Brain pericyte (primary cell): Measurements from ENCODE around the gene GPR141.
"Not testable (repeated sequence)": the region's sequence is repeated elsewhere in the genome, so short reads cannot be mapped to it uniquely, and the experiment has no call there.

ENCODE experiments used
- DNase-seq: peaks from one replicate; pipeline ENCODE4 v3.0.0-alpha.2; 2012; ENCODE audit warnings: low read depth, low spot score

GPR141 gene

DNA sequence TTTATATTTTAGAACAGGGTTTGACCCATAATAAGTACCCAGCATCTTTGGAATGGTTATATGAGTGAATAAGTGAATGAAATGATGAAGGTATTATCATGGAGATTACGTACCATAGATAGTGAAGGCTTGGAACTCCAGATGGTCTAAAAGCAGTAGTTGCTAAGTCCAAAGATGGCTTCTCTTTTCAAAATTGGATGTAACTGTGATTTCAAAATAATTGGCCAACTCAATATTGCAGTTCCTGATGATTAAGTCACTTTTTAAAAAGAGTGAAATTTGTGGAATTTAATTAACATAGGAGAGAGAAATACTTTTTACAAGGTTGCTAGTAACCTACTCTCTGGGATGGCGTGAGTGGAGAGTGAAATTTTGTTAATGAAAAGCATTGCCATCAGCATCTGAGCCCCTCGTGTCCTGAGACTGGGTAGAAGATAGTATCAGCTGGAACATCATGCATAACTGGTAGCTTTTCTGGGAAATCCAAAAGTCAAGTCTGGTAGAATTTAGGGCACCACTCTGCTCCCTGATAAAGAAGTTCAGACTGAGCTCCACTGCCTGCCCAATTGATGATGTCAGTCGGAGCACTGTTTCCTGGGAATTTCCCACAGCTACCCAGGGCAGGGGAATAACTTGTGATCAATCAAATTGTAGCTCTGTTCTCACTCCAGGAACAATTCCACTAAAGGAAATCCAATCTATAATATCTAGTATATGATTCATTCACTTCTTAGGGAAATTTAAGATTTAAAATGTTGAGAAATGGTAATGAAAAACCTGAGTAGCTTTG, 3.2 kb downstream of the GPR141 start:
- no peak for DNase-seq

DNA sequence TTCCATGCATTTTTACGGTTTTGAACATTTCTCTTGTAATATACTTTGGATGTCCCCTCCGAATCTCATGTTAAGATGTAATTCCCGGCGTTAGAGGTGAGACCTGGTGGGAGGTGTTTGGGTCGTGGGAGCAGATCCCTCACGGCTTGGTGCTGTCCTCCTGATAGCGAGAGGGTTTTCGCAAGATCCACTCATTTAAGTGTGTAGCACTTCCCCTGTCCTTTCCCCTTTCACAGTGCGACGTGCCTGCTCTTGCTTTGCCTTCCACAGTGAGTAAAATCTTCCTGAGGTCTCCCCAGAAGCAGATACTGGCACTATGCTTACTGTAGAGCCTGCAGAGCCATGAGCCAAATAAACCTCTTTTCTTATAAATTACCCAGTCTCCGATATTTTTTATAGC, 6.6 kb downstream of the GPR141 start:
- no peak for DNase-seq

DNA sequence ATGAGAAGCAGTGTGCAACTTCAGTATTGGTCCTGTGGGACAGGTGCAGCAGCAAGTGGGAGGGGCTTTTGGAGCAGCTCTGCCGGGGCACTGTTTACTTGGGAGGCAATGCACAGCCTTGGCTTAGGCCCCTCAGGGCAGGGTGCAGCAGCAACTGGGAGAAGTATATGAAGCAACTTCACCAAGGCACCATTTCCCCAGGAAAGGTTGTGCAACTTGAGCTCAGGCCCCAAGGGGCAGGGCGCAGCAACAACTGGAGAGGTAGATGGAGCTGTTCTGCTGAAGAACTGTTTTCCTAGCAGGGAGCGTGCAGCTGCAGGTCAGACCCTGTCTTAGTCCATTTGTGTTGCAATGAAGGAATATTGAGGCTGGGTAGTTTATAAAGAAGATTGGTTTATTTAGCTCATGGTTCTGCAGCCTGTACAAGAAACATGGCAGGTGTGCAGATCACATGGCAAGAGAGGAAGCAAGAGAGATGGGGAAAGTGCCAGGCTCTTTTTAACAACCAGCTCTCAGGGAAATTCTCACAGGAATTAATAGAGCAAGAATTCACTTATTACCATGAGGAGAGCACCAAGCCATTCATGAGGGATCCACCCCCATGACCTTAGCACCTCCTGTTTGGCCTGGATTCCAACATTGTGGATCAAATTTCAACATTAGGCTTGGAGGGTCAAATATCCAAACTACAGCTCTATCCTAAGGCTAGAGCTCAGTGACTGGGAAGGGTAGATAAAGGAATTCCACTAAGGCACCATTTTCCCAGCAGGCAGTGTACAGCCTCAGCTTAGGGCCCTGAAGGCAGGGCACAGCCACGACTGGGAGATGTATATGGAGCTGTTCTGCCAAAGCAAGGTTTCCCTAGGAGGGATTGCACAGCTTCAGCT, 10.9 kb downstream of the GPR141 start:
- DNase-seq, result no peak

DNA sequence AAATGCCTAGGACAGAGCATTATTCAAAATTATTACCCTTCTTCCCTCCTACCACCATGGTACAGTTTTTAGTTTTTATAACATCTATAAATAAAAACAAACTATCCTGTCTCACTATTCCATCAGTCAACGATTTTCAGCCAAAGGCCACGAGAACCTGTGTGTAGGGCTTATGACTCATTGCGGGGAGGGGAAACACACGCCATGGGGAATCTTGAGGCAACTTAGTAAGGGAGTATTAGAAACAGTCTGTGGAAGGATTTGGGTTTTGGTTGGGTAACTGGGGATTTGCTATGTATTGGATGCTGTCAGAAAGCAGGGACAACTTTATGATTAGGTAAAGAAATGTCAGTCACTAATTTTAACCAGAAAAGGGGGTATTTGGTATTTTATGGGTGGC, 14.7 kb downstream of the GPR141 start:
- no peak for DNase-seq

DNA sequence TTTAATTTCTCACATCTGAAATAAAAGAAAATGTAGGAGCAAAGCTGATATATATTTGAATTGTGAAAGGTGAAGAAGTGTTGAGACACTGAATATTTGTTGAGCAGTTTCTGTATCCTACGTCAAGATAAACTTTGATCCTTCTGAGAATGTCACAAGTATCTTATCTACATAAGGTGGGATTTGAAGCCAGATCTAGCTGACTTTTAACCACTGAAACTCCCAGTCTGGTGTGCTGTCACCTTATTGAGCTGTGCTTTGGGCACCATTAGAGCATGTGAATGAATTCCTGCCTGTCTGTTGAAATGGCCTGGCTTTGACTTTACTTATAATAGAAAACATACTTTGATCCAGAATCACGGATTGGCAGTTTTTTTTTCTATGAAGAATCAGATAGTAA, 15.2 kb downstream of the GPR141 start:
- no peak for DNase-seq

DNA sequence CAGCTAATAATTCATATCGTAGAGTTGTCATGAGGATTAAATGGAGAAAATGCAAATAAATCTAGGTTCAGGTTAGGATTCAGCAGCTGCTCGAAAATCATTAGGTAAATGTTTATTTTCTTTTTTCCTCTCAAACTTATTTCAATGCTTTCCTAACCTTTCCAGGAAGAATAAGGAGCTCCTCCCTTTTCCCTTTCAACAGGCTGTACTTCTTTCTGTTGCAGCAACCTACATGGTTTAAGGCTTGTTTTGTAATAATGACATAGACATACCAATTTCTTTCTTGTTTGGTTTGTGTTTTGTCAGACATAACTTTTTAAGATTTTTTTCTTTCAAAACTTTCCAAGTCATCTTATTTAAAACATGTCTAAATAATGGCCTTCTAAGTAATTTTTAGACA, 18.2 kb downstream of the GPR141 start:
- DNase-seq, result no peak

DNA sequence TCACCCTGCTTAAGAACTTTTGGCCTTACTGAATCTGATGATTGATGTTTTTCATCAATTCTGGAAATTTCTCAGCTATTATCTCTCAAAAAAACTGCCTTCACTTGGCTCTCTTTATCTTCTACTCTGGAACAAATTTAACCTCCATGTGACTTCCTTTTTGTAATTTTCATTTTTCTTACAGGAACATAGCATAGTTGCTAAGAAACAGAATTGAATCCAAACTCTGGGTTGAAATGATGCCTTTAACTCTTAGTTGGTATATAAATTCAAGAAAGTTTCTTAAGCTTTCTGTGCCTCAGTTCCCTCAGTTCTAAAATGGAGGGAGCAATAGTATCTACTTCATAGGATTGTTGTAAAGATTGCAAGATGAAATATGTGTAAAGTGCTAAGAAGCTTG, 19.8 kb downstream of the GPR141 start:
- no peak for DNase-seq

DNA sequence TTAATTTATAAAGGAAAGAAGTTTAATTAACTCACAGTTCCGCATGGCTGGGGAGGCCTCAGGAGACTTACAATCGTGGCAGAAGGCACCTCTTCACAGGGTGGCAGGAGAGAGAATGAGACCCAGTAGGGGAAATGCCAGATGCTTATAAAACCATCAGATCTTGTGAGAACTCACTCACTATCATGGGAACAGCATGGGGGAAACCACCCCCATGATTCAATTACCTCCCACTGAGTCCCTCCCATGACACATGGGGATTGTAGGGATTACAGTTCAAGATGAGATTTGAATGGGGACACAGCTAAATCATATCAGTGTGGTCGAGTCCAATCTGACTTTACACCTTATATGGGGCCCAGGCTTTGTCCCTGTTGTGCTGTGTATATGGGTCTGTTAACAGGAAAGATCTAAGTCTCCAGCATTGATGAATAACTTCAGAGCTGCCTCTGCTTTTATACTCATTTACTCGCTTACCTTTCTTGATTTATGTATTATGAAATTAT, 20.8 kb downstream of the GPR141 start:
- not testable (repeated sequence) for DNase-seq

DNA sequence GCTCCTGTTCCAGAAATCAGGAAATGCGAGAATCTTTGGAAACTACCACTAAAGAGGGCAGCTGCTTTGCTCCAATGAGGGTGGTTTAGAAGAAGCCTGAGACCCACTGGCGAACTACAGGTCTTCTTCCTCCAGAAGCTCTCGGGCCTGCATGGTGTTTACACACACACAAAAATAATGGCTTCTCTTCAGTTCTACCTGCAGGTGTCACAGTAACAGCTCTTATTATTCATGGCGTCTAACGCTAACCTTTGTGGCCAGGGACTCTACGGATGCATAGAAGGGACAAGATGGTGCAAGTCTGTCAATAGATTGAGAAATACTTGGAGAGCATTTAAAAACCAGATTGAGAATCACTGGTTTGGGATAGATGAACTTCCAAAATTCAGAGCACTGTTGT, 22.4 kb downstream of the GPR141 start:
- DNase-seq, result no peak

DNA sequence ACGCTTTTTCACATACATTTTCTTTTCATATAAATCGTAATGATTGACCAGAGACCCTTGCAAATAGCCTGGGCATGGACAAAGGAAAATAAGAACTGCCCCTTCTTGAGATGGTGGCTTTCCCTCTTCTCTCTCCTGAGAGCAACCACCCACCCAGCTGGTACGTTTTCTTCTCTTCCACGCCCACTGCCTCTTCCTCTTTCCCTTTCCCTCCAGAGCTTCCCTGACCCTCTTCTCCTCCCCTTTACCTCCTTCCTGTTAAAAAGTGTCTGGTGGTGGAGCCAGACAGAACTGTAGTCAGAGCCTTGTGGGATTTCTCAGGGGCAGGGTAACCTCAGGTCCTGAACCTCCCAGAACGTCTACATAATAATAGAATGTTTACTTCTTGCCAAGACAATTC, 23.2 kb downstream of the GPR141 start:
- no peak for DNase-seq

DNA sequence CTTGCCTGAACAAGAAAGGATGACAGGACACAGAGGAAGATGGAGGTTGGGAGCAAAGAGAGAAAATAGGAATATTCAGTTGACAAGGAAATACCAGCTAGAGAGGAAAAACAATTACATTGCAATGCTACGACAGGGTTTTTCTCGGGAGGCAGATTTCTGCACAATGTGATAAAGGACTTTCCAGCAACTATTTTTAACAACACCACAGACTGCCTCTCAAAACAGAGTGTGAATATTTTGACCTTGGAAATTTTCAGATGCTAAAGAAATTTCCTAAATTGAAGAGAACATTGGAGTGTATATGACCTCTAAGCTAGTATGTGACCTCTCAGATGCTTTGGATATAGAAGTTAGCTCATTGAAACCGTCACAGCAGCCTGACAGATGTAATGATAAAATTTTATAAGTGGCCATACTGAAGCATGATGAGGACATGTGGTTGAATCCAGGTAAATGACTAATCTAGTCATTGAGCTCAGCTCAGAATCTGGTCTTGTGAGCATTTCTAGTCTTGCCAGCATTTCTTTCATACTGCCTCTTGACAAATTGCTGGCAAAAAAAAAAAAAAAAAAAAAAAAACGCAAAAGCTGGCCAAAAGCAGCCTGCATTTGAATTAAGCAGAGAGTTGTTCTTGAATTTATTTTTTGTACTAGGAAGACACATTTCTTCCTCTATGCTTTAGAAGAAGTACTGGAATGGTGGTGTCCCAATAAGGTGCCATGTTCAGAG, 24.4 kb downstream of the GPR141 start:
- DNase-seq, result no peak

DNA sequence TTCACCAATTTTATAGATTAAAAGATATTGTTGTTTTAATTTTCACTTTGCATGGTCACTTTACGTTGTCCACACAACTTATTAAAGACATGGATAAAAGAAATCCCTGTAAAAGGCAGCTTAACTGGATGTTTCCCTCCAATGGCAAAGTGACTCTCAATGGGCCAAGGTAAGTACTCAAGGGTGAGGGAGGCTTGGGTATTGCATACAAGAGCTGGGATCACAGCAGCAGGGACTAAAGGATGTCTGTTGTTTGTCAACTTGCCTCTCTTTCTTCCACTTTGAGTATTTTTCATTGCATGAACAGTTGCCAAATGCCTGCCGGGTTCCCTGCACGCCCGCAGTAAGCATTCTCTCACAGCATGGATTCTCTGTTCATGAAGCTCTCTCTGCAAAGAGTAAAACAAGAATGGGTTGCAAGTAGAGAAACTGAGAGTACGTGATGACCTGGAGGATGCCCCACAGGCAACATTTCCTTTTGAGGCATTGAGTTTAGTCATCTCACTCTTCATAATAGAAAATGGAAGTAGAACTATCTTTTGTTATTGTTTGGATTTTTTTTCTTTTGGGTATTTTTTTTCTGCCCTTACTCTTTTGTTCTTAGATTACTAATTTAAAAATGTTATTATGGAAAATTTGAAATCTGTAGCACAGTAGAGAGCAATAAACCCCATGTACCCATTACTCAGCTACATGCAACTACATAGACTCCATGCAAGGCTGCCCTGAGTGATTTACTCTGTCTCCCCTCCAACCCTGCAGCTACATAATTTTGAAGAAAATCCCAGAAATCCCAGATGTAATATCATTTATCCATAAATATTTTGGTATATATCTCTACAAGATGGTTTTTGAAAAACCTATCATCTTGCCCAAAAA, 26.3 kb downstream of the GPR141 start:
- DNase-seq, result no peak

DNA sequence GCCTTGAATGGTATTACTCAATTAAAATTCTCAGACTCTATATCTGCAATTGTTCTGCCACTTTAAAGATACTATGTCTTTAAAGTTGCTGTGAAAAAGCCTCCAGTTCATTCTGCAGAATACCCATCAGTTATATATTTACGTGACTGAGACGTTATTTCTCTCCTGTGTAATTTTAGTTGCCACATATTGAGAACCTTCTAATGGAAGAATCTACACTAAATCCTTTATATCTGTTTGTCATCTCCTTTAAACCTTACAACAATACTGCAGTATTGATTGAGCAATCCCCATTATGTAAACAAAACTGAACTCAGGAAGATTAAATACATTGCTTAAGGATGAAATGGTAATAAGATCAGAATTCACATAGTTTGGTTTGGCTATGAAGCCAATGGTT, 30.0 kb downstream of the GPR141 start:
- no peak for DNase-seq

DNA sequence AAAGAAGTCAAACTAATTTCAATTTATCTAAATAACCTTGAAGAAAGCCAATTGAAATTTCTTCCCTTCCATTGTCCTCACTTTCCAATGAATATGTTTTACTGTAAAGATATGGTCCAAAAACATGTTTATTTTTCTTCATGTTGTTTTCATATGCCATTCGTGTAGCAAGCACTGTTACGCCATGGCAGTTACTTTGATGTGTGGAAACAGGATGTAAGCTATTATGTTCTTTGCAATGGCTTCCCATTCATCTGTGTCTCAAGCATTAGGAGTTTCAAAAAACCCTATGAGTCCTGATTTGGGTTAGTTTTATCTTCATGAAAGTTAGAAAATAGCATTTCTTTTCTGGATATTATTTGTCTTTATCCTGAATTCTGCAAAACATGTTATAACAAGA, 31.0 kb downstream of the GPR141 start:
- no peak for DNase-seq

DNA sequence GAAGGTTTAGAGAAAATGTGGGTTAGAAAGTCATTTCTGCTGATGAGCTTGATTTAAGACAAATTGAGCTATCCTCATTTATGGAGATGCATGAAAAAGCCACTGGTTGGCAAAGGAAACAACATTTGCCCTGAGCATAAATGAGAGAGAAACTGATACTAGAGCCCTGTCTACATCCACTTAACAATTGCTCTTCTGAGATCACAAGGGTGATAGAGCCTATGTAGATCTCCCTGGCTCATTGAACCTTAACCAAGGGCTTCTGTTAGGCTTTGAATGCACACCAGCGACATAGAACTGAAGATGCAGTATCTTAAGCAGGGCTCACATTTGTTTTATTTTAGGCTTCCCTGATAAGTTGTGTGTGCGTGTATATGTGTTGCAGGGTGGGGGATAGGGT, 35.0 kb downstream of the GPR141 start:
- DNase-seq, result no peak

DNA sequence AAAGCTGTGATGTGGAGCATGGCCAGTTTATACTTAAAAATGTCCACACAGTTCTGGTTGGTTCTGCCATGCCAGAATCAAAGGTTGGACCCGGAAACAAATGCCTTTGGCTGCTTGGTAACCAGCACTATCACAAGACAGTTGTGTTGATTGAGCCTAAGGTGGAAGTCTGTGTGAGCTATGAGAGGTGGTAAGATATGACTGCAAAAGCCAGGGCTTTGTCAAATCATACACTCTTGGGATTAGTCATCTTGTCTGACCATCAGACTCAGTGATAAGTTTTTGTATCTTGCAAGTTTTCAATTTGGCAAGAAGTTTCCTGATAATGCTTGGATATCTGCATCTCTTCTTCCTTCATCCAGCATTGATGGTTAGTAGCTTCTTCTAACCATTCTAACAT, 35.5 kb downstream of the GPR141 start:
- DNase-seq, result no peak

DNA sequence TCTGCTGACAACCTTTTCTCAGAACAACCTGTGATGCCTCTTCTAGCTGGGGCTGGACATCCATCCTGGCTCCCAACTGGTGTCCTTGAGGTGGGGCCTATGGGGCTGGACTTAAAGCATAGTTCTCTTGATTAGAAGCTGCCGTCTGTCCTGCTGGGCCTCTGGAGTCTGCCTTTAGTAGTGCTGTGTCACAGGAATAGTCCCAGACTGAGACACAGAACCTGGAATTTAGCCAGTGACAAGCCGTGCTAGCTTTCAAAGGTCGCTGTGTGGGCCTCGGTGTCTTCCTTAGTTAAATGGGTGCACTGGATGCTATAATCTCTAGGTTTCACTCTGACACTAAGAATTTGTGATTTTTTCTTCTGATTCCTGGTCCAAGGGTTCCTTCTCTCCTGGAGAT, 41.2 kb downstream of the GPR141 start:
- DNase-seq, result no peak

DNA sequence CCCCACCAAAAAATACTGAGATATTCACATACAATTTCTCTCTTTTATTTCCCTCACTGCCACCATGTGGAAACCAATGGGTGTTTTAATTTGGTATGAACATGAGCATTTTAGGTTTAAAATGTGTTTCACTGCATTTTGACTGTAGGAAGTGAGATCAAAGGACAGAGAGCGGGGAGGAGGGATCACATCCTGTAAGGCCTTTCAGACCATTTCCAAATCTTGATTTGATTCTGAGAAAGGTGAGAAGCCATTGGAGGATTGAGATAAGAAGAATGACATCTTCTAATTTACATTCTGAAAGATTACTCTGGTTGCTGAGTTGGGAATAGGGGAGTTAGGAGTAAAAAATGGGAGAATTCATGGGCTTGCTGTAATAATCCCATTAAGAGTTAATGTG, 42.5 kb downstream of the GPR141 start:
- no peak for DNase-seq

DNA sequence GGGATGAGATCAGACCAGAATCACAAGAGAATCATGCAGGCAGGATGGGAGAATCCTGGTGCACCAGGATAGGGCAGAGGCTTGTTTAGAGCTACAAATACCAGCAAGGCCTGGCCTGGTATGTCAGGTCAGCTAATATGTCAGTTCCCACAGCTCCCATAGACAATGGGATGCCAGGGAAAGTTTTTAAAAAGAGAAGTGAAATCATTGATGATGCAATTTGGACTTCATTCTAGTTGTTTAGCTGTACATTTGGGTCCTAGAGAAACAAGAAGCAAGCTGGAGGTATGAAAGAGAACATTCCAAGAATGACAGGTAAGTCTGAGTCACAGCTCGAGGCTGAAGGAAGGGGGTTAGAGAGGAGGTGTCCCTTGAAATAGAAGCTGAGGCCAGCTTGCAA, 45.2 kb downstream of the GPR141 start:
- no peak for DNase-seq

DNA sequence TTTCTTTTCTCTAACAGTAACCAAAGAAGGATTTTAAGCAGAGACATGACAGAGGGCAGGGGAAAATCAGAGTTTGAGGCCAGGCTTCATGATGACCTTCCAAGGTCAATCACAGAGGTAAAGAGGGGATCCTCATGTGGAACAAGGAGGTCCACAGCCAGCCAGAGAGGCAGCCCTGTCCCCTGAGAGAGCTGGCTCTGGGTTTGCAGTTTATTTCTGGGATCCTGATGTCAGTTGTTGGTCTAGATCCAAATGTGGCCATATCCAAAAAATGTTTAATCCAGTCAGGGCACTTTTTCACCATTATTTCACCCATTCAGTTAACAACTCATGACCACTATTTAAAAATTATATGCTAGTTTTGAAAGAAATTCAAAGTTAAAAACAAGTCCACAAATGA, 45.6 kb downstream of the GPR141 start:
- no peak for DNase-seq

DNA sequence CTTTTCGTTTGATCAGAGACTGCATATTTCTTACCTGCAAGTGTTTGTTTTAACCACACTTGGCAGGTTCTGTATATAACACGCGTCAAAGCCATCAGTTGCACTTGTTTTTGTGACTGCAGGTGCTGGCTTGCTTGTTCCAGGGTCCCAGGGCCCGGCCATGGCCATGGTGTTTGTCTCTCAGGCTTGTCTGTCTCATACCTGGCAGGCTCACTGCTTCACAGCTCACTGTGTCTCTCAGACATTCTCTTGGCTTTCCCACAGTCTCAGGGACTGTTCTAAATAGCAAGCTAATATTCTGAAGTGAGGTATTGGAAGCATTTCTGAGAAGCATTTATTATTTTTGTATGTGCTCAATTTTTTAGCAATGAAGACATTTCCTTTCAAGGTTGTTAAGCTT, 46.9 kb downstream of the GPR141 start:
- no peak for DNase-seq
